ENCODE measurements around the gene DRGX. TPM values are rescaled to one million over a fixed set of nuclear protein-coding genes. Genes with fewer than 3 reads are reported as not detected.

Gene DRGX
- total RNA-seq, 4 donors from 2014 or later = 1.2 TPM; not detected in 3

- no peak for DNase-seq (ENCODE audit: low spot score in 2 of 2)
- Histone ChIP-seq H3K4me1 (no peaks in the 10 kb centered on the region), H3K36me3 (no peaks in the 10 kb centered on the region), H3K4me3 (no peak overlapping the region), H3K9me3 (peaks cover 9% of the 10 kb centered on the region), H3K27me3 (no peaks in the 10 kb centered on the region), H3K27ac (no peak overlapping the region)
- TF ChIP-seq POLR2AphosphoS5 (IDR thresholded peaks at IDR 0.05) = no peak
- TF ChIP-seq EP300 (IDR thresholded peaks at IDR 0.05) = no peak
- TF ChIP-seq CTCF (IDR thresholded peaks at IDR 0.05) = no peak
- TF ChIP-seq POLR2A (IDR thresholded peaks at IDR 0.05) = no peak
- 86% methylated on average over 2 of the region's 2 CpGs for WGBS
These were observed 37.2 kb upstream of the DRGX start for GRCh38 chr10:49433069-49433468.

- TF ChIP-seq POLR2A (IDR thresholded peaks at IDR 0.05) (no peak), CTCF (IDR thresholded peaks at IDR 0.05) (no peak), POLR2AphosphoS5 (IDR thresholded peaks at IDR 0.05) (no peak), EP300 (IDR thresholded peaks at IDR 0.05) (no peak)
- Histone ChIP-seq H3K9me3 (peaks cover 10% of the 10 kb centered on the region), H3K4me1 (no peaks in the 10 kb centered on the region), H3K27ac (no peak overlapping the region), H3K27me3 (no peaks in the 10 kb centered on the region), H3K36me3 (no peaks in the 10 kb centered on the region), H3K4me3 (no peak overlapping the region)
- no peak for DNase-seq (ENCODE audit: low spot score in 2 of 2)
- 87% methylated on average over 2 of the region's 2 CpGs for WGBS
These were observed 35.5 kb upstream of the DRGX start for GRCh38 chr10:49431426-49431825.

- WGBS = 74% methylated on average over 5 of the region's 5 CpGs
- peaks cover 24% of the 10 kb centered on the region for H3K9me3 ChIP-seq
- H3K27me3 ChIP-seq = no peaks in the 10 kb centered on the region
- TF ChIP-seq CTCF (IDR thresholded peaks at IDR 0.05) (no peak), POLR2A (IDR thresholded peaks at IDR 0.05) (no peak), EP300 (IDR thresholded peaks at IDR 0.05) (no peak), POLR2AphosphoS5 (IDR thresholded peaks at IDR 0.05) (no peak)
- DNase-seq (ENCODE audit: low spot score in 2 of 2) = no peak
- H3K36me3 ChIP-seq = no peaks in the 10 kb centered on the region
- H3K4me3 ChIP-seq = no peak overlapping the region
- H3K4me1 ChIP-seq = no peaks in the 10 kb centered on the region
- no peak overlapping the region for H3K27ac ChIP-seq
These were observed 33.6 kb upstream of the DRGX start for GRCh38 chr10:49429458-49429857.

GRCh38 chr10:49426490-49427360, 30.8 kb upstream of the DRGX start:
- H3K36me3 ChIP-seq = no peaks in the 10 kb centered on the region
- H3K27ac ChIP-seq = no peak overlapping the region
- 85% methylated on average over 9 of the region's 9 CpGs for WGBS
- H3K9me3 ChIP-seq = peaks cover 16% of the 10 kb centered on the region
- TF ChIP-seq POLR2AphosphoS5 (IDR thresholded peaks at IDR 0.05) (no peak), CTCF (IDR thresholded peaks at IDR 0.05) (no peak), POLR2A (IDR thresholded peaks at IDR 0.05) (no peak), EP300 (IDR thresholded peaks at IDR 0.05) (no peak)
- H3K4me3 ChIP-seq = no peak overlapping the region
- no peaks in the 10 kb centered on the region for H3K4me1 ChIP-seq
- no peak for DNase-seq (ENCODE audit: low spot score in 2 of 2)
- H3K27me3 ChIP-seq = no peaks in the 10 kb centered on the region

- Histone ChIP-seq H3K4me3 (no peak overlapping the region), H3K27me3 (no peaks in the 10 kb centered on the region), H3K27ac (peak overlapping the region; percentile 51), H3K4me1 (peaks cover 13% of the 10 kb centered on the region), H3K36me3 (no peaks in the 10 kb centered on the region), H3K9me3 (no peaks in the 10 kb centered on the region)
- 46% methylated on average over 7 of the region's 7 CpGs for WGBS
- no peak for TF ChIP-seq POLR2A (IDR thresholded peaks at IDR 0.05)
- TF ChIP-seq POLR2AphosphoS5 (IDR thresholded peaks at IDR 0.05) = peak in 2 of 3 donors; percentile 52 to 59
- no peak for DNase-seq (ENCODE audit: low spot score in 2 of 2)
These were observed 23.1 kb upstream of the DRGX start for GRCh38 chr10:49419005-49419404.
